Thoracic aorta (tissue), 2 donors: ENCODE measurements around the gene BMP6. TPM values are rescaled to one million over a fixed set of nuclear protein-coding genes. Genes with fewer than 3 reads are reported as not detected.

Experiments
- ATAC-seq: fragments of 150-250 bp; one replicate; pipeline ENCODE4 v1.8.0; 2017; ENCODE audit warnings: low read depth; ENCODE audit not compliant: insufficient number of reproducible peaks, low FRiP score
- DNase-seq: peaks from one replicate; pipeline ENCODE4 v3.0.0-alpha.2; 2020; ENCODE audit warnings: low spot score
- H3K27ac ChIP-seq, 2 donors: fragments of 200-600 bp; sonication (generic); 1 replicate in 1 of 2; 2 replicates in 1 of 2; pipeline ENCODE4 v1.5.1; 2016; ENCODE audit warnings: mild to moderate bottlenecking in 2 of 2, moderate library complexity in 2 of 2
- H3K27me3 ChIP-seq: fragments of 200-600 bp; sonication (generic); replicated peaks from 2 replicates; pipeline ENCODE4 v1.6.0; 2016; ENCODE audit warnings: mild to moderate bottlenecking; ENCODE audit not compliant: insufficient read depth
- H3K36me3 ChIP-seq: fragments of 200-600 bp; sonication (generic); one replicate; pipeline ENCODE4 v1.5.1; 2016
- H3K4me1 ChIP-seq, 2 donors: fragments of 200-600 bp; sonication (generic); 1 replicate in 1 of 2; 2 replicates in 1 of 2; pipeline versions ENCODE4 v1.5.1 to v1.6.0; 2016; ENCODE audit warnings: low read depth in 2 of 2, mild to moderate bottlenecking in 1 of 2; ENCODE audit not compliant: control insufficient read depth in 1 of 2
- H3K4me3 ChIP-seq: fragments of 200-600 bp; sonication (generic); 2 replicates; pipeline ENCODE4 v1.5.1; 2016; ENCODE audit warnings: mild to moderate bottlenecking
- H3K9me3 ChIP-seq: fragments of 200-600 bp; sonication (generic); 2 replicates; pipeline ENCODE4 v1.5.1; 2016
- total RNA-seq, 2 donors: library from RNA; depleted of rRNA; stranded (reverse); fragments of >200 nt; gene quantifications; one replicate each; pipeline versions ENCODE4 v1.1.0 to v1.2.3, GENCODE V29; 2016
- TF ChIP-seq, protein P1 (sequence below): fragments of 200-600 bp; sonication (generic); IDR thresholded peaks from one replicate; pipeline ENCODE4 v1.5.1; 2019; ENCODE audit warnings: antibody characterized with exemption

BMP6 gene
- total RNA-seq, 2 donors from 2014 or later = 4.7 TPM

DNA sequence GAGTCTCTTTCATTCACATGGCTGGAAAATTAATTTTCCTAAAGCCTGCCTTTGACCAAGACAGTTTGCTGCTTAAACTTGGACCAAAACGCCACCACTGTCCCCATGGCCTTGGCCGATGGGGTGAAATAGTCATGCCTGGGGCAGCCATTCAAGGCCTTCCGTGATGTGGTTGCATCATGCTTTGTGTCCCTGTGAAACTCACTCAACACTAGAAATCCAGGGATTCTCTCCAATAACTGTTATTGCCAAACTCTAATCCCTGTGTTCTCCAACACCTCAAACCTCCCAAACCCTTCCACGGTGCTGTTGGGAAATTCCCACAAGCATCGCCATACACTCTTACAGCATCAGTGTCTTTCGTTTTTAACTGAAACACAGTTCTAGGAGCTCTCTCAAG lies 186.1 kb downstream of the BMP6 start:
- DNase-seq = no peak
- Histone ChIP-seq H3K36me3 (no peaks in the 10 kb centered on the region), H3K9me3 (no peaks in the 10 kb centered on the region), H3K27ac (no peak overlapping the region), H3K27me3 (no peaks in the 10 kb centered on the region), H3K4me3 (no peak overlapping the region), H3K4me1 (peaks cover 7 to 15% of the 10 kb centered on the region in 2 donors)
- ATAC-seq = no peak
- TF ChIP-seq, protein P1, sequence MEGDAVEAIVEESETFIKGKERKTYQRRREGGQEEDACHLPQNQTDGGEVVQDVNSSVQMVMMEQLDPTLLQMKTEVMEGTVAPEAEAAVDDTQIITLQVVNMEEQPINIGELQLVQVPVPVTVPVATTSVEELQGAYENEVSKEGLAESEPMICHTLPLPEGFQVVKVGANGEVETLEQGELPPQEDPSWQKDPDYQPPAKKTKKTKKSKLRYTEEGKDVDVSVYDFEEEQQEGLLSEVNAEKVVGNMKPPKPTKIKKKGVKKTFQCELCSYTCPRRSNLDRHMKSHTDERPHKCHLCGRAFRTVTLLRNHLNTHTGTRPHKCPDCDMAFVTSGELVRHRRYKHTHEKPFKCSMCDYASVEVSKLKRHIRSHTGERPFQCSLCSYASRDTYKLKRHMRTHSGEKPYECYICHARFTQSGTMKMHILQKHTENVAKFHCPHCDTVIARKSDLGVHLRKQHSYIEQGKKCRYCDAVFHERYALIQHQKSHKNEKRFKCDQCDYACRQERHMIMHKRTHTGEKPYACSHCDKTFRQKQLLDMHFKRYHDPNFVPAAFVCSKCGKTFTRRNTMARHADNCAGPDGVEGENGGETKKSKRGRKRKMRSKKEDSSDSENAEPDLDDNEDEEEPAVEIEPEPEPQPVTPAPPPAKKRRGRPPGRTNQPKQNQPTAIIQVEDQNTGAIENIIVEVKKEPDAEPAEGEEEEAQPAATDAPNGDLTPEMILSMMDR = no peak

DNA sequence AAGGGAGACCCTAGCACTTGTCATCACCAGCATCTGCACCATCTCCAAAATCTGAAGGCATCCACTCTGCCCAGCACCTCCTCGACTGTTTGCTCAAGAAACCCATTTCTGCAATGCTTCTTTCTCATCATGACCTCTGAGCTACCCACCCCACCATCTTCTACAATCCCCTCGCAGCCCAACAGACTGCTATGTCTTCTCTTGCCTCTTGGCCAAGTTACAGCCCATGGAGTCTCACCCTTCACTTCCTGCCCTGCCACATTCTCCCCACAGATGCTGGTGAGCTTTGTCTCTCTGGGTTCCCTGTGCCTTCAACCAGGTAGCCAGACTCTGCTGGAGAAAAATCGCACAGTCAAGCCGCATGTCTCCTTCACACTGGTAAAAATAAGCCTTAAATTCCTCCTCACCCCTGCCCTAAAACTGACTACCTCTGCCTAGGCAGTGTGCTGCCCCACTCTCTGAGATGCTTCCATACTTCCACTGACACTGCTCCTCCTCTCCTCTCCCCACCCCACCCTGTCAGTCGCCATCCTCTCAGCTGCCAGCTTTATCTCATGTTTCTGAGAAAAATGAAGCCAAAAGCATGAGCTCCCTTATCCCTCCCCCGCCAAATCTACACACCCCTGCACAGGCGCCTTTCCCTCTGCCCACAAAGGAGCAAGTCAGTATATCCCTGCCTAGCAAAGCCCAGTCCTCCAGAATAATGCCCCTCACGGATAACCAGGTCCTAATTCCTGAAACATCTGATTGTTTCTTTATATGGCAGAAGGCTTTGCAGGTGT lies 187.0 kb downstream of the BMP6 start:
- Histone ChIP-seq H3K27ac (no peak overlapping the region), H3K27me3 (no peaks in the 10 kb centered on the region), H3K9me3 (no peaks in the 10 kb centered on the region), H3K4me1 (peaks cover 7 to 15% of the 10 kb centered on the region in 2 donors), H3K4me3 (no peak overlapping the region), H3K36me3 (no peaks in the 10 kb centered on the region)
- no peak for DNase-seq
- TF ChIP-seq, protein P1 = no peak
- ATAC-seq = no peak

DNA sequence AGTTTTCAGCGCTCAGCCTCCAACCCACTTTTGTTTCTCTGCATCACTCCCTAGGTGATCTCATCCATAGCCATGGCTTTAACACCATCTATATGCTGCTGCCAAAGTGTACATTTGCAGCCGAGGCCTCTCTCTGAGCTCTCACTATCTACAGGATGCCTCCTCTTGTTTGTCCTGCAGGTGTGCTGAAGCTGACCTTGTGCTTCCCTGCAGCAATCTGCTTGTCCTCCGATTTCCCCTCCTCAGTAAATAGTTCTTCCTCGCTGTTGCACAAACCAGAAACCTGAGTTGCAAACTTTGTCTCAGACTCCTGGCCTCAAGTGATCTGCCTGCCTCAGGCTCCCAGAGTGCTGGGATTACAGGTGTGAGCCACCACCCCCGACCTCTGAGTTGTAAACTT lies 188.4 kb downstream of the BMP6 start:
- Histone ChIP-seq H3K4me3 (no peak overlapping the region), H3K4me1 (peaks cover 1 to 4% of the 10 kb centered on the region in 2 donors), H3K9me3 (no peaks in the 10 kb centered on the region), H3K27ac (no peak overlapping the region), H3K27me3 (no peaks in the 10 kb centered on the region), H3K36me3 (no peaks in the 10 kb centered on the region)
- ATAC-seq (no peak), DNase-seq (no peak)
- TF ChIP-seq, protein P1 = no peak

DNA sequence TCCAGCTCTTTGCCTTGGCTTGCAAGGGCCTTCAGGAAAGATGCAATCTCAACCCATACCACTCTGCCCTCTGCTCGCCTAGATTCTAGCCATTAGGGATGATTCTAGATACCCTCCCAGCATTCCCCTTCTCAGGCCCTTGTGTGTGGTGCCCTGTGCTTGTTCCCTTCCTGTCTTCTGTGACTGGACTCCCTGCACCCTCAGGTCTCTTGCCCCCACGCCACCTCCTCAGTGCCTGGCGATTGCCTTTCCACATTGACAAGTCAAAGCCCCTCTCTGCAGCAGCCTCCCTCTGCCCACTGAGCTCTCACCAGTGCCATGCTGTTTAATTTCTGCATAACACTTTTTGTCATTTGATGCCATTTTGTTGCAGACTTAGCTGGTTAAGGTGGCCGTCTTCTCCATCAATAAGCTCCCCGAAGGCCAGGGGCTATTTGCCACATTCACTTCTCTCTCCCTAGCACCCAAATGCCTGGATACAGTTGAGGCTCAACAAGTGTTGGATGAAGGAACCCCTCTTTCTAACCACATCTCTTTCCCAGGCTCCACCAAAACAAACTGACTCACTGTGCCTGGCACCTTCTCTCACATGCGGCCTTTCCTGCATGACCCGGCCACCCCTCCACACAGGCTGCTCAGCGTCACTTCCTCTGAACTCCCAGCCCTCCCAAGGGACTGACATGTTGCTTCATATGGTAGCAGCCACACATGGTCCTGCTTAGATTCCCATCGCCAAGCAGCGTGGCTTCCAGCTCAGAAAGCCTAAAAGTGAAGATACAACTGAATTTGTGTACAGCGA lies 189.3 kb downstream of the BMP6 start:
- DNase-seq = no peak
- no peak overlapping the region for H3K27ac ChIP-seq
- H3K4me1 ChIP-seq = no peaks in the 10 kb centered on the region
- H3K4me3 ChIP-seq = no peak overlapping the region
- H3K9me3 ChIP-seq = no peaks in the 10 kb centered on the region
- TF ChIP-seq, protein P1 = no peak
- no peak for ATAC-seq
- no peaks in the 10 kb centered on the region for H3K36me3 ChIP-seq
- H3K27me3 ChIP-seq = no peaks in the 10 kb centered on the region

DNA sequence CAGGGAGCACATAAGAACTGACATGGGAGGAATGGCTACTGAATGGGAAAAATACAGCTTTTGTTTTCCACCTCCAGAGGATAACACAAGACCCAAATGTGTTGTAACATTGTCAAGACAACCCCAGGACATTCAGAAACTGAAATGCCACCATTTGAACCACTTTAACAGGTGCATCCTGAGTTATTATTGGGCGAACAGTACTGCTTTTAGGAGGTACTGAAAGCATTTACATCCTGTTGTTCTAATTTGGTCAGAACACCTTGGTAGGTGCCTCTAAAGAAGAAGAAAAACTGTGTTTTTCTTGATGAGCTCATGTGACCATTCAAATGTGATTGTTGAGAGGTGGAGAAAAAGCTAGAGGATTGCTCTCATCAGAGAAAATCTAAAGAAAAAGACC lies 191.1 kb downstream of the BMP6 start:
- Histone ChIP-seq H3K4me1 (no peaks in the 10 kb centered on the region), H3K9me3 (no peaks in the 10 kb centered on the region), H3K4me3 (no peak overlapping the region), H3K27ac (no peak overlapping the region), H3K36me3 (no peaks in the 10 kb centered on the region), H3K27me3 (no peaks in the 10 kb centered on the region)
- TF ChIP-seq, protein P1 = no peak
- DNase-seq (no peak), ATAC-seq (no peak)
